ENCODE results near the gene LRTM2. TPM values are rescaled to one million over a fixed set of nuclear protein-coding genes. Genes with fewer than 3 reads are reported as not detected.
A peak's percentile ranks its signal among the peaks of the same experiment; 100 is the strongest.

The LRTM2 gene
- total and polyA plus RNA-seq, 9 of the 15 experiments (the other 6 are each of a cell fraction or from before 2014, with no cell fraction given), result 0.09 TPM; not detected in 8

- TF ChIP-seq, protein P1, sequence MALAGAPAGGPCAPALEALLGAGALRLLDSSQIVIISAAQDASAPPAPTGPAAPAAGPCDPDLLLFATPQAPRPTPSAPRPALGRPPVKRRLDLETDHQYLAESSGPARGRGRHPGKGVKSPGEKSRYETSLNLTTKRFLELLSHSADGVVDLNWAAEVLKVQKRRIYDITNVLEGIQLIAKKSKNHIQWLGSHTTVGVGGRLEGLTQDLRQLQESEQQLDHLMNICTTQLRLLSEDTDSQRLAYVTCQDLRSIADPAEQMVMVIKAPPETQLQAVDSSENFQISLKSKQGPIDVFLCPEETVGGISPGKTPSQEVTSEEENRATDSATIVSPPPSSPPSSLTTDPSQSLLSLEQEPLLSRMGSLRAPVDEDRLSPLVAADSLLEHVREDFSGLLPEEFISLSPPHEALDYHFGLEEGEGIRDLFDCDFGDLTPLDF (CRISPR knock-in tag; IDR thresholded peaks at IDR 0.05), result no peak
- TF ChIP-seq ZFPM2 (CRISPR knock-in tag; IDR thresholded peaks at IDR 0.05) (no peak), ZNF253 (CRISPR knock-in tag; conservative IDR thresholded peaks at IDR 0.05) (no peak), HDAC3 (IDR thresholded peaks at IDR 0.05; ENCODE audit: borderline replicate concordance, partially characterized antibody) (no peak), ZBTB2 (IDR thresholded peaks at IDR 0.05) (no peak), MED1 (CRISPR knock-in tag; IDR thresholded peaks at IDR 0.05; ENCODE audit: borderline replicate concordance) (no peak), HNRNPLL (IDR thresholded peaks at IDR 0.05; ENCODE audit: low read depth, low read length, poor library complexity, severe bottlenecking) (no peak), XRCC4 (IDR thresholded peaks at IDR 0.05; ENCODE audit: extremely low read depth, insufficient read depth, insufficient read length) (no peak), HIVEP1 (CRISPR knock-in tag; IDR thresholded peaks at IDR 0.05) (no peak)
Observed at GRCh38 chr12:1878695-1879094, 58.3 kb downstream of the LRTM2 start (continued).

- BruUV-seq (replicated peaks), result no TSS peak
- Histone ChIP-seq H3K4me2 (ENCODE audit: insufficient read depth, low read length) (no peak overlapping the region), H3K9me3 (replicated peaks; ENCODE audit: control insufficient read depth, insufficient read depth, low read depth, low read length) (no peaks in the 10 kb centered on the region), H3K4me3 (no peak overlapping the region), H3K9ac (ENCODE audit: insufficient read depth in 1 of 2, low read depth in 2 of 2, low read length in 2 of 2) (no peak overlapping the region), H2AFZ (ENCODE audit: low read depth, low read length) (no peak overlapping the region), H3K79me2 (ENCODE audit: control insufficient read depth, insufficient read depth, low read length) (no peaks in the 10 kb centered on the region), H4K20me1 (replicated peaks; ENCODE audit: control insufficient read depth, insufficient read depth, low read length) (no peaks in the 10 kb centered on the region), H3K27me3 (ENCODE audit: control insufficient read depth in 2 of 2, insufficient read depth in 2 of 2, low read length in 2 of 2) (peaks cover 2 to 28% of the 10 kb centered on the region in 2 experiments; a peak in 2 of 5 replicates), H3K27ac (ENCODE audit: extremely low read depth, low read depth, low read length) (no peak overlapping the region), H3K4me1 (replicated peaks in 1 of 2; ENCODE audit: control insufficient read depth in 2 of 2, insufficient read depth in 2 of 2, low read length in 2 of 2) (peaks cover 5 to 8% of the 10 kb centered on the region in 2 experiments; a peak in 4 of 5 replicates), H3K36me3 (ENCODE audit: control insufficient read depth, insufficient read depth, low read length) (no peaks in the 10 kb centered on the region), H3K9me1 (ENCODE audit: control insufficient read depth, insufficient read depth, low read length) (no peaks in the 10 kb centered on the region)
- intact Hi-C loops (cut with micrococcal nuclease), result no loop called here
- ATAC-seq (no peak), DNase-seq (ENCODE audit: extremely low read depth in 1 of 4, low spot score in 3 of 4) (peak in 1 of 4 experiments; percentile 0), FAIRE-seq (no peak)
- POLR2A ChIA-PET, result interaction anchor here (0.6 kb wide), 1 partner anchor 10 kb away, joined by 3 read pairs; no protein-coding TSS in a partner anchor
- 29% methylated on average over 5 of the region's 10 CpGs for WGBS (ENCODE audit: insufficient coverage, low coverage, missing lambda C conversion rate)
- in situ Hi-C loops (cut with MboI), result no loop called here
- CTCF ChIA-PET (ENCODE audit: low intra/inter-chr PET ratio), result no interaction called here
- no peak for TF ChIP-seq CXXC5 (CRISPR knock-in tag; IDR thresholded peaks at IDR 0.05)
- no peak for TF ChIP-seq CC2D1A (IDR thresholded peaks at IDR 0.05)
- TF ChIP-seq CTCF (IDR thresholded peaks at IDR 0.05 in 2 of 3, conservative IDR thresholded peaks at IDR 0.05 in 1 of 3; ENCODE audit: insufficient read depth in 2 of 3, low read depth in 1 of 3, low read length in 3 of 3), result no peak
- no peak for TF ChIP-seq ZNF551 (CRISPR knock-in tag; IDR thresholded peaks at IDR 0.05)
- TF ChIP-seq, protein P2, sequence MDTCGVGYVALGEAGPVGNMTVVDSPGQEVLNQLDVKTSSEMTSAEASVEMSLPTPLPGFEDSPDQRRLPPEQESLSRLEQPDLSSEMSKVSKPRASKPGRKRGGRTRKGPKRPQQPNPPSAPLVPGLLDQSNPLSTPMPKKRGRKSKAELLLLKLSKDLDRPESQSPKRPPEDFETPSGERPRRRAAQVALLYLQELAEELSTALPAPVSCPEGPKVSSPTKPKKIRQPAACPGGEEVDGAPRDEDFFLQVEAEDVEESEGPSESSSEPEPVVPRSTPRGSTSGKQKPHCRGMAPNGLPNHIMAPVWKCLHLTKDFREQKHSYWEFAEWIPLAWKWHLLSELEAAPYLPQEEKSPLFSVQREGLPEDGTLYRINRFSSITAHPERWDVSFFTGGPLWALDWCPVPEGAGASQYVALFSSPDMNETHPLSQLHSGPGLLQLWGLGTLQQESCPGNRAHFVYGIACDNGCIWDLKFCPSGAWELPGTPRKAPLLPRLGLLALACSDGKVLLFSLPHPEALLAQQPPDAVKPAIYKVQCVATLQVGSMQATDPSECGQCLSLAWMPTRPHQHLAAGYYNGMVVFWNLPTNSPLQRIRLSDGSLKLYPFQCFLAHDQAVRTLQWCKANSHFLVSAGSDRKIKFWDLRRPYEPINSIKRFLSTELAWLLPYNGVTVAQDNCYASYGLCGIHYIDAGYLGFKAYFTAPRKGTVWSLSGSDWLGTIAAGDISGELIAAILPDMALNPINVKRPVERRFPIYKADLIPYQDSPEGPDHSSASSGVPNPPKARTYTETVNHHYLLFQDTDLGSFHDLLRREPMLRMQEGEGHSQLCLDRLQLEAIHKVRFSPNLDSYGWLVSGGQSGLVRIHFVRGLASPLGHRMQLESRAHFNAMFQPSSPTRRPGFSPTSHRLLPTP (IDR thresholded peaks at IDR 0.05; ENCODE audit: borderline replicate concordance, extremely low read depth, insufficient read length), result no peak
- no peak for TF ChIP-seq CBX5 (IDR thresholded peaks at IDR 0.05; ENCODE audit: borderline replicate concordance, low read depth)
Observed at GRCh38 chr12:1879633-1880032, 59.3 kb downstream of the LRTM2 start.

All from K562 (cell line).